ENCODE measurements around the gene SP3. TPM values are rescaled to one million over a fixed set of nuclear protein-coding genes. Genes with fewer than 3 reads are reported as not detected.

SP3 gene
- polyA plus RNA-seq, 2 of the 4 experiments (the other 2 are of a cell fraction) = 40.1 to 83.1 TPM

- no peak for ATAC-seq
- DNase-seq (ENCODE audit: low read depth in 1 of 2, low spot score in 1 of 2) = no peak
- no peak for FAIRE-seq
- no peak overlapping the region for H3K4me3 ChIP-seq
- no peak overlapping the region for H3K27ac ChIP-seq
- TF ChIP-seq CBX2 (IDR thresholded peaks at IDR 0.05; ENCODE audit: borderline replicate concordance, low read depth) (no peak), JUNB (IDR thresholded peaks at IDR 0.05) (no peak), HES2 (IDR thresholded peaks at IDR 0.05) (no peak), ZC3H11A (IDR thresholded peaks at IDR 0.05) (no peak), RNF2 (IDR thresholded peaks at IDR 0.05; ENCODE audit: borderline replicate concordance, low read depth) (no peak)
- CTCF ChIA-PET = no interaction called here
- POLR2A ChIA-PET = no interaction called here
- no peak overlapping the region for H3K4me2 ChIP-seq
- no peaks in the 10 kb centered on the region for H3K9me3 ChIP-seq
- 95% methylated on average over 5 of the region's 5 CpGs for WGBS (ENCODE audit: missing lambda C conversion rate)
- peaks cover 8% of the 10 kb centered on the region; the same call in 1 of the 3 replicates for H3K4me1 ChIP-seq
These were observed 55.3 kb downstream of the SP3 start for GRCh38 chr2:173909846-173910245.

- no peak overlapping the region for H3K4me3 ChIP-seq
- ATAC-seq (no peak), DNase-seq (ENCODE audit: low read depth in 1 of 2, low spot score in 1 of 2) (no peak), FAIRE-seq (no peak)
- no peaks in the 10 kb centered on the region for H3K4me1 ChIP-seq
- H3K4me2 ChIP-seq = no peak overlapping the region
- TF ChIP-seq ZC3H11A (IDR thresholded peaks at IDR 0.05) (no peak), SREBF2 (IDR thresholded peaks at IDR 0.05) (no peak), TP53 (CRISPR knock-in tag; IDR thresholded peaks at IDR 0.05) (no peak), MYC (IDR thresholded peaks at IDR 0.05; ENCODE audit: borderline replicate concordance, low read length) (no peak), CHD4 (IDR thresholded peaks at IDR 0.05; ENCODE audit: borderline replicate concordance) (no peak), KDM1A (IDR thresholded peaks at IDR 0.05; ENCODE audit: low read depth) (no peak), EHMT2 (IDR thresholded peaks at IDR 0.05; ENCODE audit: low read depth) (no peak), ATOH8 (CRISPR knock-in tag; IDR thresholded peaks at IDR 0.05; ENCODE audit: low read depth) (no peak), ZSCAN20 (CRISPR knock-in tag; IDR thresholded peaks at IDR 0.05) (no peak), RAD21 (conservative IDR thresholded peaks at IDR 0.05 in 1 of 2, IDR thresholded peaks at IDR 0.05 in 1 of 2) (no peak), RNF2 (IDR thresholded peaks at IDR 0.05; ENCODE audit: borderline replicate concordance, low read depth) (no peak)
- WGBS (ENCODE audit: missing lambda C conversion rate) = 91% methylated on average over 1 of the region's 1 CpG
- POLR2A ChIA-PET = no interaction called here
- CTCF ChIA-PET = no interaction called here
- no peaks in the 10 kb centered on the region for H3K9me3 ChIP-seq
- no peak overlapping the region for H3K27ac ChIP-seq
These were observed 58.5 kb downstream of the SP3 start for GRCh38 chr2:173906626-173907025.

GRCh38 chr2:173903601-173904394 lies 61.4 kb downstream of the SP3 start:
- 88% methylated on average over 13 of the region's 13 CpGs for WGBS (ENCODE audit: missing lambda C conversion rate)
- ATAC-seq = no peak

More at GRCh38 chr2:173903601-173904394, 61.4 kb downstream of the SP3 start:
- TF ChIP-seq ATOH8 (CRISPR knock-in tag; IDR thresholded peaks at IDR 0.05; ENCODE audit: low read depth) (no peak), TFCP2L1 (CRISPR knock-in tag; IDR thresholded peaks at IDR 0.05) (no peak), TP53 (CRISPR knock-in tag; IDR thresholded peaks at IDR 0.05) (no peak), HEYL (CRISPR knock-in tag; IDR thresholded peaks at IDR 0.05) (no peak), NR3C1 (IDR thresholded peaks at IDR 0.05) (no peak), FOSL2 (IDR thresholded peaks at IDR 0.05) (no peak), FOSL2 (CRISPR knock-in tag; IDR thresholded peaks at IDR 0.05) (no peak), FOSB (CRISPR knock-in tag; IDR thresholded peaks at IDR 0.05) (no peak), E2F6 (IDR thresholded peaks at IDR 0.05; ENCODE audit: borderline replicate concordance, low read depth) (no peak), CHD2 (IDR thresholded peaks at IDR 0.05; ENCODE audit: low read length, partially characterized antibody) (no peak), RARB (CRISPR knock-in tag; IDR thresholded peaks at IDR 0.05) (no peak), BHLHE40 (IDR thresholded peaks at IDR 0.05; ENCODE audit: low read depth, low read length) (no peak), PHF8 (IDR thresholded peaks at IDR 0.05; ENCODE audit: borderline replicate concordance, low read depth) (no peak), ZSCAN20 (CRISPR knock-in tag; IDR thresholded peaks at IDR 0.05) (no peak), CBX2 (IDR thresholded peaks at IDR 0.05; ENCODE audit: borderline replicate concordance, low read depth) (no peak)
- POLR2A ChIA-PET = no interaction called here
- no peak for DNase-seq (ENCODE audit: low read depth in 1 of 2, low spot score in 1 of 2)
- Histone ChIP-seq H3K27ac (no peak overlapping the region), H3K4me2 (no peak overlapping the region), H3K4me3 (no peak overlapping the region), H3K9me3 (no peaks in the 10 kb centered on the region), H3K4me1 (no peaks in the 10 kb centered on the region)
- FAIRE-seq = no peak
- CTCF ChIA-PET = interaction anchor here (0.7 kb wide), 1 partner anchor 12 kb away, joined by 3 read pairs; no protein-coding TSS in a partner anchor
